ENCODE measurements around the gene TGM1. TPM values are rescaled to one million over a fixed set of nuclear protein-coding genes. Genes with fewer than 3 reads are reported as not detected.

TGM1 gene
- total RNA-seq, 1 experiment from 2014 or later: 2.9 TPM

GRCh38 chr14:24292118-24292807, 29.3 kb upstream of the TGM1 start:
- no peaks in the 10 kb centered on the region for H4K20me1 ChIP-seq (ENCODE audit: control insufficient read depth, insufficient read depth, insufficient read length)

More at GRCh38 chr14:24292118-24292807, 29.3 kb upstream of the TGM1 start:
- H3K56ac ChIP-seq (ENCODE audit: insufficient read length, low read depth, low read length): no peak overlapping the region
- no peak overlapping the region for H3T11ph ChIP-seq (ENCODE audit: low read length)
- H3K27me3 ChIP-seq (ENCODE audit: insufficient read depth, low read length): no peaks in the 10 kb centered on the region
- H3K23me2 ChIP-seq (ENCODE audit: insufficient read length, low read depth, low read length, poor library complexity, severe bottlenecking): no peaks in the 10 kb centered on the region
- Mint-ChIP-seq H3K4me1 (peaks cover under 1 to 5% of the 10 kb centered on the region in 2 experiments), H3K36me3 (ENCODE audit: insufficient read depth in 1 of 3, low read depth in 3 of 3) (peaks cover 7 to 48% (median 17%) of the 10 kb centered on the region in 3 experiments; a peak in 6 of 7 replicates), H3K4me3 (no peak overlapping the region; a peak in 1 of 5 replicates), H3K27me3 (ENCODE audit: low read depth) (no peaks in the 10 kb centered on the region), H3K27ac (no peak overlapping the region), H3K9me3 (no peaks in the 10 kb centered on the region)
- no peaks in the 10 kb centered on the region for H3K79me2 ChIP-seq (ENCODE audit: insufficient read depth, low read length)
- H4K5ac ChIP-seq (ENCODE audit: insufficient read length, low read depth, low read length): no peak overlapping the region
- DNase-seq: no peak
- H2BK5ac ChIP-seq (ENCODE audit: insufficient read length, low read length): no peak overlapping the region
- H4K8ac ChIP-seq (replicated peaks; ENCODE audit: insufficient read length, low read depth, low read length): no peak overlapping the region
- H2BK20ac ChIP-seq (ENCODE audit: low read depth, low read length, poor library complexity, severe bottlenecking): no peak overlapping the region
- no peak overlapping the region for H2AK5ac ChIP-seq (ENCODE audit: insufficient read length, low read length)
- H2BK15ac ChIP-seq (ENCODE audit: low read depth, low read length): no peak overlapping the region
- no peak overlapping the region for H3K23ac ChIP-seq (ENCODE audit: insufficient read length, low read depth, low read length)
- no CpG with 5 or more reads among the region's 11 CpGs for WGBS (ENCODE audit: extremely low coverage, insufficient read length, low lambda C conversion rate)
- H2BK12ac ChIP-seq (ENCODE audit: insufficient read length, low read depth, low read length): no peak overlapping the region
- H4K91ac ChIP-seq (ENCODE audit: insufficient read length, low read depth, low read length): no peak overlapping the region
- no peaks in the 10 kb centered on the region for H3K4me1 ChIP-seq (ENCODE audit: insufficient read depth, low read length)
- no peak overlapping the region for H3K4ac ChIP-seq (ENCODE audit: low read depth, low read length)
- H3K9me3 ChIP-seq (ENCODE audit: control insufficient read depth, low read depth, low read length): no peaks in the 10 kb centered on the region
- H3K27ac ChIP-seq (ENCODE audit: insufficient read length, low read depth, low read length): no peak overlapping the region
- no peak overlapping the region for H2BK120ac ChIP-seq (ENCODE audit: low read depth, low read length, poor library complexity, severe bottlenecking)
- H3K9ac ChIP-seq (ENCODE audit: extremely low read depth, insufficient read length, low read length): no peak overlapping the region
- no peak overlapping the region for H3K14ac ChIP-seq (ENCODE audit: insufficient read depth, low read length)
- TF ChIP-seq, protein P1, sequence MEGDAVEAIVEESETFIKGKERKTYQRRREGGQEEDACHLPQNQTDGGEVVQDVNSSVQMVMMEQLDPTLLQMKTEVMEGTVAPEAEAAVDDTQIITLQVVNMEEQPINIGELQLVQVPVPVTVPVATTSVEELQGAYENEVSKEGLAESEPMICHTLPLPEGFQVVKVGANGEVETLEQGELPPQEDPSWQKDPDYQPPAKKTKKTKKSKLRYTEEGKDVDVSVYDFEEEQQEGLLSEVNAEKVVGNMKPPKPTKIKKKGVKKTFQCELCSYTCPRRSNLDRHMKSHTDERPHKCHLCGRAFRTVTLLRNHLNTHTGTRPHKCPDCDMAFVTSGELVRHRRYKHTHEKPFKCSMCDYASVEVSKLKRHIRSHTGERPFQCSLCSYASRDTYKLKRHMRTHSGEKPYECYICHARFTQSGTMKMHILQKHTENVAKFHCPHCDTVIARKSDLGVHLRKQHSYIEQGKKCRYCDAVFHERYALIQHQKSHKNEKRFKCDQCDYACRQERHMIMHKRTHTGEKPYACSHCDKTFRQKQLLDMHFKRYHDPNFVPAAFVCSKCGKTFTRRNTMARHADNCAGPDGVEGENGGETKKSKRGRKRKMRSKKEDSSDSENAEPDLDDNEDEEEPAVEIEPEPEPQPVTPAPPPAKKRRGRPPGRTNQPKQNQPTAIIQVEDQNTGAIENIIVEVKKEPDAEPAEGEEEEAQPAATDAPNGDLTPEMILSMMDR (conservative IDR thresholded peaks at IDR 0.05): no peak
- no peak overlapping the region for H3K4me2 ChIP-seq (ENCODE audit: insufficient read depth, insufficient read length, low read length)
- H3K79me1 ChIP-seq (ENCODE audit: insufficient read depth, low read depth, low read length, poor library complexity, severe bottlenecking): no peaks in the 10 kb centered on the region
- no peak overlapping the region for H2AFZ ChIP-seq (ENCODE audit: low read length)
- H3K18ac ChIP-seq (ENCODE audit: insufficient read length, low read depth, low read length): no peak overlapping the region
